Measurements from ENCODE around the gene ANKRD10. TPM values are rescaled to one million over a fixed set of nuclear protein-coding genes. Genes with fewer than 3 reads are reported as not detected.

ANKRD10 gene
- total and polyA plus RNA-seq, 2 of the 8 experiments (the other 6 are each of a cell fraction or from before 2014, with no cell fraction given): 146 to 218 TPM

DNA sequence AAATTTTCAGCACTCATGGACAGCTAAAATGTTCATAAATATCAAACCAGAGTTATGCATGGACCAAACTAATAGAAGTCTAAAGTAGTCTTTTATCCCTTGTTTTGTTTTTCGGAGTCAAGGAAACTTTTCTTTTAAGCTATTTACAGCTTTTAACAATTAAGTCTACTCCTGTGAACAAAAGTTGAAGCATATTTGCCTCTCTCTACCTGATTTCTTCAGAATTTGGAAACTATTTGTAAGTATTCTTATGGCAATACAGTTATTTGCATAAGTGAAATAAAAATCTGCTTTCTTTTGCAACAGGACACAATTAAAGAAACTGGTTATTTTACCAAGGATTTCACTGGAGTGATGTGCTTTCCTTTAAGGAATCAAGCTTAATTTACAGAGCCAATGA, 47.1 kb upstream of the ANKRD10 start:
- no peak overlapping the region for H3K56ac ChIP-seq (replicated peaks; ENCODE audit: insufficient read length, low read depth, low read length)
- no peak overlapping the region for H4K8ac ChIP-seq (ENCODE audit: extremely low read depth, insufficient read depth, low read length)
- DNase-seq (ENCODE audit: low read depth in 1 of 2, low spot score in 2 of 2) (no peak), FAIRE-seq (no peak)
- no peak overlapping the region for H3K4me2 ChIP-seq (ENCODE audit: insufficient read depth in 1 of 2, low read depth in 2 of 2, low read length in 2 of 2)
- no peak overlapping the region for H3K27ac ChIP-seq (ENCODE audit: low read depth, low read length)
- no peaks in the 10 kb centered on the region for H3K23me2 ChIP-seq (ENCODE audit: low read depth, low read length)
- no peak overlapping the region for H2BK120ac ChIP-seq (replicated peaks; ENCODE audit: low read depth, low read length)
- no peak overlapping the region for H2AK5ac ChIP-seq (ENCODE audit: low read depth, low read length)
- no peaks in the 10 kb centered on the region for H3K27me3 ChIP-seq (replicated peaks in 1 of 4; ENCODE audit: control insufficient read depth in 3 of 4, extremely low read depth in 1 of 4, insufficient read depth in 3 of 4, low read length in 3 of 4)
- H3K23ac ChIP-seq (ENCODE audit: insufficient read length): no peak overlapping the region
- no peak overlapping the region for H3K14ac ChIP-seq (ENCODE audit: insufficient read length)
- H3K79me2 ChIP-seq (ENCODE audit: control insufficient read depth in 1 of 2, insufficient read depth in 2 of 2, low read length in 2 of 2): no peaks in the 10 kb centered on the region
- no peak overlapping the region for H3K18ac ChIP-seq (ENCODE audit: extremely low read depth, low read length)
- H2BK12ac ChIP-seq (ENCODE audit: low read depth, low read length): no peak overlapping the region
- H4K91ac ChIP-seq (replicated peaks; ENCODE audit: insufficient read length, low read length): no peak overlapping the region
- H3K36me3 ChIP-seq (ENCODE audit: control insufficient read depth in 2 of 4, insufficient read depth in 4 of 4, low read length in 3 of 4): no peaks in the 10 kb centered on the region
- no peak overlapping the region for H3K9ac ChIP-seq (replicated peaks in 1 of 4; ENCODE audit: extremely low read depth in 1 of 4, low read depth in 3 of 4, low read length in 3 of 4)
- H2BK15ac ChIP-seq (ENCODE audit: low read length): no peak overlapping the region
- H2BK20ac ChIP-seq (ENCODE audit: low read length): no peak overlapping the region
- no peaks in the 10 kb centered on the region for H3K79me1 ChIP-seq (ENCODE audit: low read depth, low read length)
- H2AFZ ChIP-seq (ENCODE audit: low read length): no peak overlapping the region
- CTCF ChIA-PET (ENCODE audit: partially characterized antibody): interaction anchor here (0.8 to 1.5 kb wide), 2 partner anchors 17 to 59 kb away, joined by 3 to 4 read pairs; no protein-coding TSS in a partner anchor
- no peaks in the 10 kb centered on the region for H4K20me1 ChIP-seq (replicated peaks in 1 of 2; ENCODE audit: control insufficient read depth in 1 of 2, insufficient read depth in 2 of 2, low read length in 2 of 2)
- H2BK5ac ChIP-seq (ENCODE audit: low read depth, low read length): no peak overlapping the region
- 90% methylated on average over 1 of the region's 1 CpG; no CpG with 5 or more reads in 1 of the 2 experiments for WGBS, 2 experiments (ENCODE audit: extremely low coverage in 1 of 2, insufficient coverage in 1 of 2, insufficient read length in 1 of 2, insufficient replicate concordance in 2 of 2, low coverage in 1 of 2, low lambda C conversion rate in 2 of 2, missing lambda C conversion rate in 1 of 2)
- no peak for TF ChIP-seq NRF1 (IDR thresholded peaks at IDR 0.05; ENCODE audit: low read depth, low read length)
- TF ChIP-seq TCF12 (IDR thresholded peaks at IDR 0.05; ENCODE audit: low read depth, low read length): no peak
- TF ChIP-seq POLR2A (IDR thresholded peaks at IDR 0.05; ENCODE audit: control extremely low read depth in 1 of 2, low read depth in 2 of 2, low read length in 2 of 2): no peak
- no peak for TF ChIP-seq TAF1 (IDR thresholded peaks at IDR 0.05; ENCODE audit: low read depth, low read length)
- TF ChIP-seq, protein P1, sequence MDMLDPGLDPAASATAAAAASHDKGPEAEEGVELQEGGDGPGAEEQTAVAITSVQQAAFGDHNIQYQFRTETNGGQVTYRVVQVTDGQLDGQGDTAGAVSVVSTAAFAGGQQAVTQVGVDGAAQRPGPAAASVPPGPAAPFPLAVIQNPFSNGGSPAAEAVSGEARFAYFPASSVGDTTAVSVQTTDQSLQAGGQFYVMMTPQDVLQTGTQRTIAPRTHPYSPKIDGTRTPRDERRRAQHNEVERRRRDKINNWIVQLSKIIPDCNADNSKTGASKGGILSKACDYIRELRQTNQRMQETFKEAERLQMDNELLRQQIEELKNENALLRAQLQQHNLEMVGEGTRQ (IDR thresholded peaks at IDR 0.05; ENCODE audit: low read length): no peak
- no peak for TF ChIP-seq BCL11A (IDR thresholded peaks at IDR 0.05; ENCODE audit: low read depth in 2 of 2, low read length in 2 of 2)
- no peak for TF ChIP-seq EGR1 (IDR thresholded peaks at IDR 0.05; ENCODE audit: borderline replicate concordance, low read depth, low read length)
- no peak for TF ChIP-seq CEBPB (IDR thresholded peaks at IDR 0.05; ENCODE audit: low read depth, low read length)
- TF ChIP-seq SUZ12 (IDR thresholded peaks at IDR 0.05; ENCODE audit: low read length): no peak
- no peak for TF ChIP-seq CHD1 (IDR thresholded peaks at IDR 0.05; ENCODE audit: low read depth, low read length)
- TF ChIP-seq KDM4A (IDR thresholded peaks at IDR 0.05; ENCODE audit: low read depth, low read length, severe bottlenecking): no peak
- TF ChIP-seq NANOG (IDR thresholded peaks at IDR 0.05; ENCODE audit: insufficient read depth, low read depth, low read length, poor library complexity, severe bottlenecking): no peak
- TF ChIP-seq ASH2L (IDR thresholded peaks at IDR 0.05; ENCODE audit: low read length): no peak
- TF ChIP-seq TEAD4 (IDR thresholded peaks at IDR 0.05; ENCODE audit: low read depth, low read length): no peak
- peaks cover 32 to 35% of the 10 kb centered on the region in 2 experiments for H3K9me3 ChIP-seq (ENCODE audit: insufficient read depth in 2 of 2, low read depth in 1 of 2, low read length in 1 of 2)
- POLR2A ChIA-PET (ENCODE audit: partially characterized antibody): no interaction called here
- H3K4me1 ChIP-seq (replicated peaks in 1 of 4; ENCODE audit: control insufficient read depth in 3 of 4, insufficient read depth in 4 of 4, low read length in 3 of 4): no peaks in the 10 kb centered on the region
- no peak overlapping the region for H4K5ac ChIP-seq (ENCODE audit: insufficient read length, low read depth, low read length)
- no peak overlapping the region for H3K4ac ChIP-seq (replicated peaks; ENCODE audit: insufficient read length, low read depth, low read length)
- no peak overlapping the region for H3K4me3 ChIP-seq (ENCODE audit: extremely low read depth in 1 of 4, insufficient read depth in 2 of 4, low read depth in 3 of 4, low read length in 4 of 4)

Measured in H1 (cell line).